Panc1 (cell line): ENCODE data around the gene TERC.

Experiments
- CTCF ChIP-seq: fragments of 450-650 bp; IDR thresholded peaks from 2 replicates; pipeline ENCODE4 v1.5.1; 2017; ENCODE audit warnings: mild to moderate bottlenecking
- POLR2AphosphoS5 ChIP-seq: IDR thresholded peaks from 2 replicates; pipeline ENCODE4 v1.6.1; 2012; ENCODE audit warnings: mild to moderate bottlenecking, low read depth, low read length, moderate library complexity
- REST ChIP-seq, 2 experiments: IDR thresholded peaks; 2 replicates each; pipeline ENCODE4 v1.6.1; 2011 to 2012; ENCODE audit warnings: low read depth in 2 of 2, control low read depth in 1 of 2, low read length in 1 of 2, mild to moderate bottlenecking in 1 of 2, moderate library complexity in 1 of 2; ENCODE audit not compliant: insufficient read depth in 1 of 2
- TCF7L2 ChIP-seq: IDR thresholded peaks from 2 replicates; pipeline ENCODE4 v1.6.1; 2011; ENCODE audit warnings: mild to moderate bottlenecking, low read depth, low read length, inconsistent platforms

GRCh38 chr3:169771497-169772304 lies 6.8 kb upstream of the TERC start:
- TF ChIP-seq CTCF: no peak
- TF ChIP-seq POLR2AphosphoS5: no peak; the same call in 1 of the 2 replicates
- TF ChIP-seq REST (IDR thresholded peaks at IDR 0.05; ENCODE audit: insufficient read depth in 1 of 2, low read depth in 2 of 2, low read length in 1 of 2): no peak
- no peak for TF ChIP-seq TCF7L2
